ENCODE results near the gene TIPARP.
"Not testable (repeated sequence)": the region's sequence is repeated elsewhere in the genome, so short reads cannot be mapped to it uniquely, and the experiment has no call there.

Gene TIPARP

DNA sequence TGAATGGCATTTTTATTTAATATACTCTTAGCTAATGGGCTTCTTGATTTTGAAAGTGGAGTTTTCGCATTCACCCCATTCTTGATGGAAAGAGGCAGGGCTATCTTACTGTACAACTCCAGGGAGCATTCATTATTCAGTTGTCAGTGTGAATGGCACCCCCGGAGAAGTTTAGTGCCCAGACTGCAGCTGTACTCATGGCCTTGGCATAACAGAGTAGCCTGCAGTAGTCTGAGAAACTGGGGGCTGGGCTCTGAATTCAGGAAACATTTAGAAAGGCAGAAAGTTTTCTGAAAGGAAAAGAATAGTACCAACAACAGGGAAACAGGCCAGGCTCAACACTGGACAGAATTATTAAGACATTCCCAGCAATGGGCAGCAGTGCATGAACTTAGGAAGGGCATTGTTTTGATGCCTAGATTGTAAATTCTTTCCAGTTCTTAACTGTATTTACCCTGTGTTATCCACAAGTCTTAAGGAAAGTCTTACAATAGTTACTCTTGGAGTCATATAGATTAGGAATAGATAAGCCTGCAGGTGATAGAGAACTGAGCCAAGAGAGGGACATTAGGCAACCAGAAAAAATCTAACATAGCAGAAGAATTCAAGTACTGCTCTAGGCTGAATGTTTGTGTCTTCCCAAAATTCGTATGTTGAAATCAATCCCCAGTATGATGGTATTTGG, 44.4 kb downstream of the TIPARP start:
- DNase-seq: no peak

DNA sequence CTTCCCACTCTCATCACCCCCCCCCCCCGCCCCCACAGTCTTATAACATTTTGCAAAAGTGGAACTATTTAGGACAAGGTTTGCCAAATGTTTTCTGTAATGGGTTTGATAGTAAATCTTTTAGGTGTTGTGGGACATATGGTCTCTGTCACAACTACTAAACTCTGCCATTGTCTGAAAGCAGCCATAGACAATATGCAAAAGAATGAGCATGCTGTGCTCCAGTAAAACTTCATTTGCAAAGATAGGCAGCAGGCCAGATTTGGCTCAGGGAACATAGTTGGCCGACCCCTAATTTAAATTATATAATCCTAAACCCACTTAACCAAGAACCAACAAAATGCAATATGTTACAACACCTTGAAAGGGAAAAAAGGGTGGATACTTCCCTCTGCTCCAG, 46.4 kb downstream of the TIPARP start:
- DNase-seq: no peak

DNA sequence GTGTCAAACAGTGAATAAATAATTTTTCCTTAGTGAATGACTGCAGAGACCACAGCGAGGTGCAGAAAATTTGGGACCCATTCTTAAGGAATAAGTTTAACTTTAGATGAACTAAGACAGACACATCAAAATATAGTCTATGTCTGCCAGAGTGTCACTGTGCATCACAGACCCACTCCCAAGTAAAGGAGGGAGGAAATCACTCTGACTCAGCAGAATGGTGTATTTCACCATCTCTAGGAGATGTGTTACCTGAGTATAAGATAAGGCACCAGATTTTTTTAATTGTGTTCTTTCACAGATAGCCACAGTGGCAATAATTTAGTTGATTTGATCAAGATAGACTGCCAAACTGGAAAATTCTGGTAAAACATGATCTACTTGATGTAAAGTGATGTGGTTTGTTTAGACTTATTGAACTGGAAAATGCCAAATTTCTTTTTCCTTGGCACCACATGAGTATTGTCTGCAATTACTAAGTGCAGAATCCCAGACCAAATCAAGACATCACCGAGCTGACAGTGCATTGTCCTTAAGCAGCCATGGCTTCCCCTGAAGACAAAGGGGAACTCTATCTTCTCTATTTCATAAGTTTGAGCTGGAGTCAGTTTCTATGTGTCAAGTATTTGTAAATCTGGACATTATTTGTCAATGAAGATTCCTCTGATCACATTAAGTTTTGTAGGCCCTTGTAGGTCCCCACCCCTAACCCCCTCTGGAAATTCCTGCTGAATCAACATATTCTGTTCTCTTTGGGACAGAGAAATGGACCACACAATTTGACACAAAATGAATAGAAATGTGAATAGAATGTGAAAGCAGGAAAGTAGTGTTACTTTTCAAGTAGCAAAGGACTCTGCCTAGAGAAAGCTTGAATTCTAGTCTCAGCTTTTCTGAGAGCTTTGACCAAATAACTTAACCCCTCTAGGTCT, 47.6 kb downstream of the TIPARP start:
- peak; percentile 48 to 55 for DNase-seq

DNA sequence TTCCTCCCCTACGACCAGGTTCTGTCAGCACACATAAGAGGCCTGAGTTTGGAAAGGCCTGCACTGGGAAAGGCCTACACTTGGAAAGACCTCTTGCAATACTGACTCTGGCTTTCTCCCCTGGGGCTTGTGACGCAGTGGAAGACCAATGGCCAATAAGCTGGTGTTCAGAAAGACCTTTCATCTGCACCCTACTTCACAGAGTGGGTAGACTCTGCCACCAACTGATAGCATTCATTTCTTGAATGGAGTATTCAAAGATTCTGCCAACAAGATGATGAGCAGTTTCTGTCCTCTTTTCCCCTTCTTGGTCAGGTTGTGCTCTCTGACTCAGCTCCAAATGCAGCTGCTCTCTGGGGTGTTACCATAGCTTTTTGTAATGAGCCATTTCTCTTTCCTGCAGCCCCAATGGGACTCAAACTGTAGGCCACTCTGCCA, 48.8 kb downstream of the TIPARP start:
- no peak for DNase-seq

DNA sequence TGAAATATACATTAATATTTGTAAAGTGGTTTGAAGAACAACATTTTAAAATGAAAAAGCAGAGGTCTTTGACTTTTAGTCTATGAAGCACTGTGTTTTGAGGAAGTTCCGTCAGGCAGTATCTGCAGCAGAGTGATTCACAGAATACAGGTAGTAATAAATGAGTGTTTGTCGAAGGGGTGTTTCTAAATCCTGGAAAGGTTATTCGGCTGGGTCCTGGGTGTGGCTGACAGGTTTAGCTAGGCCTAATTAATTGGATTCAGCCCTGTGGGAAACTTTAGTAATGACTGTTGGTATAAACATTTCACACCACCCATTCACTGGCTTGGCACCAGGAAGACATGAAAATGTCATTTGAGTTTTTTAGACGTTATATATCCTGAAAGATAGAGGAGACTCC, 51.3 kb downstream of the TIPARP start:
- no peak for DNase-seq

DNA sequence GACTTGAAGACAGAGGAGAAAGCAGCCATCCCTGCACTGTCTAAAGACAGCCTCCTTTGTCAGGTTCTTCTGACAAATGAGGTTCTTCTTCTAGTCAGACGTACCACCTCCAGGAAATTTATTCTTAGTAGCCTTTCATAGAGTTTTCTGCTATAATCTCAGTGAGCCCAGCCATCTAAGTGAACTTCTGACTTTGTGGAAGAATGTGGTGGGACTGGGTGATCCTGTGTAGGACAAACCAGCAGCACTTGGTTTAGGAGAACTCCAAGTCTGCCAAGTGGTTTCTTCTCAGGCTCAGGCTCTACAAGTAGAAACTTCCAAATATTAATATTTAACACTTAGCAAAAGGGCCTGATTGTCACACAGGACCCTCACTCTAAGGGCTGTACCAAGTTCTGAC, 52.1 kb downstream of the TIPARP start:
- DNase-seq: no peak

DNA sequence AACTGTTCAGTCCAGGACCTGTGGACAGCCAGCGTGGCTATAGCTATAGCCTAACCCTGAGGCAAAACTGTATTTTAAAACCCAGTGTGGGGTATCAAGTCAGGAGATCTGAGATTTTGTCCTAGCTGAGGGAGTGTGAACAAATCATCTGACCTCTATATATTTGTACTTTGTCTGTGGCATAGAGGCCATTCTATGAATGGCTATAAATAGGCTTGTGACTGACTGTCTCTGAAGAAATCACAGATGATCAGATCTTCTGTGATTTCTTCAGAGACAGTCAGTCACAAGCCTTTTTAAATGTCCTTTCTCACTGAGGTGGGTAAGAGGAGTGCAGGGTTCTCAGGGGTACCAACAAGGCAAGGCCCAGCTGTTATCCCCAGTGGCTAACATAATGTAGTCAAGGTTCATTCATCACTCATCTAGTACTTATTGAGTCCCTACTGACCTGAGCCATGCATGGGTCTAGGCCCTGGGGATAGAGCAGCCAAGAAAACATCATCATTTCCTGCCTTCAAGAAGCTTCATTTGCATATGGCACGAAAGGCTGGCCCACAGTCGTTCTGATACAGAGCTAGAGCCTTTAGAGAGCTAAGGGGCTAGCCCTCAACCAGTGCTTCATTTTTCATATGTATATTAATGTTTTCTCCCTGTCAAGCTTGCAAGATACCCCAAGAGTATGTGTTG, 53.3 kb downstream of the TIPARP start:
- DNase-seq: no peak

DNA sequence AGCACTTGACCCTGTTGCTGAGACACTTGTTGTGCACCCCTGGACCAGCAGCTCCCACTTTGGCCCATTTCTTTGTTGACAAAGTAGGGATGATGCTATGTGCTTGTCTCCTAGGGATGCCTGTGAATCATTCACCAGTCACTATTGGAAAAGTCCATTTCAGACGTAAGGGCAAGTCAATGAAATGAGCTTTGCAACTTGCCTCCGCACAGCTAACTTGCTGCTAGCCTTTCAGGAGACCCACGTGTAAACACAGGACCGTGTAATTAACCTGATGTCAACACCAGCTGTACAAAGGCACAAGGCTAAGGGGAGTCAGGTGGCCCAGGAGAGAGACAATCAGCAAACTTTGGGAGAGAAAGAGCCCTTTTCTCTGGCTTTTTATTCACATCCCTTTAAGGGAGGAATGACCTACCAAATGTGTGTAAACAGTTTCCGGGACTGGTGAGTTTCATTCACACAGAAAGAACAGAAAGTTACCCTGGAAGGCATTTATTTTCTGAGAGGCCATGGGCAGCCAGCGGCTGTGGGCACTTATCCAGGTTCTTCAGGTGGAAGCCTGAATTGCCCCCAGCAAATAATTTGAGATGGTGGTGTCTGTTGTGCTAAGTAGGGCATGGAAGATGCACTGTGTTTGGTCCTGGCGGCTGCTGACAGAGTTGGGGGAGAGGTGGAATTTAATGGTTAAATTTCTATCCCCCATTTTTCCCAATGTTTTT, 54.0 kb downstream of the TIPARP start:
- no peak for DNase-seq

DNA sequence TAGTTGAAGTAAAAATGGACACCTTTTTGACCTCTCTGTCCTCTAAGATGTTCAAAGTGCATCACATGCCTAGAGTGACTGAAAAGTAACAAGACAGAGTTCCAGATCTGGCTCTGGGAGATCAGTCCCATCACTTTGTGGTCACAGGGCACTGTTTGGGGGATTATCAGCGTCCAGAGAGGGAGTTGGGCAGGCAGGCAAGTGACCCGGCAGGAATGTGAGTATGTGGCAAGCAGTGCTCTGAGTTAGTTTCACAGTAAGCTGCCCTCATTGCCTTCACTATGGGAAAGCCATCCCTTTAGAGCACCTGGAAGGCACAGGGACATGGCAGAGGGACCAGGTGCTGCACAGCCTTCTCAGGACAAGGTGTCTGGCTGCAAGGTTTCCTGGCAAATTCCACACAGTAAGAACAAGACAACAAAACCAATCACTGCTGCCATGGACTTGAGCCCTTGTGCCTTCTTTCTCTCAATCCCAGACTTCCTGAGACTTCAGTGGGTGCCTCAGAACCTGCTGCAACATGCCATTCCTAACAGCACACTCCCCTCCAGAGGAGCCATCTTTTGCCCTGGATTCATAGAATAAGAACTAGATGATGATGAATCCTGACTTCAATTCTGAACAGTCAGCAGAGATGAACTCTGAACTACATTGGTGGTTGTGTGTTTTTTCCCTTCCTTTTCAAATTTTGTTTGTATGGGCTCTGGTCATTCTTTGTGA, 55.2 kb downstream of the TIPARP start:
- no peak for DNase-seq

DNA sequence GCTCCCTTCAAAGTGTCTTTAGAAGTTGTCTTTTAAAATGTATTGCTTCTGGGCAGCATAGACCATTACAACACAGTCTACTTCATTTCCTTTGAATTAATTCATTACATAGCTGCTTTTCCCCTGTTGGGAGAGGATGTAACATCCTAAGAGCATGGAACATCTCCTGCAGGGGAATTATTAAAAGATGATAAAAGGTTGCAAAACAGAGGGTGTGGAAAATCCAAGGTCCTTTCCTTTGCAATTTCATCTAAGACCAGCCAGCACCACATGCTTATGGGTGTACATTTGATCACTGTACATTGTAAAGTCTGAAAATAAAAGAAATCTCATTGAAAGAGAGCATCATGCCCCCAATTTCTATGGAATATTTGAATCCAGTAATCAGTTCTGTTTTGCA, 57.4 kb downstream of the TIPARP start:
- peak in 1 of 2 donors; percentile 15 for DNase-seq

DNA sequence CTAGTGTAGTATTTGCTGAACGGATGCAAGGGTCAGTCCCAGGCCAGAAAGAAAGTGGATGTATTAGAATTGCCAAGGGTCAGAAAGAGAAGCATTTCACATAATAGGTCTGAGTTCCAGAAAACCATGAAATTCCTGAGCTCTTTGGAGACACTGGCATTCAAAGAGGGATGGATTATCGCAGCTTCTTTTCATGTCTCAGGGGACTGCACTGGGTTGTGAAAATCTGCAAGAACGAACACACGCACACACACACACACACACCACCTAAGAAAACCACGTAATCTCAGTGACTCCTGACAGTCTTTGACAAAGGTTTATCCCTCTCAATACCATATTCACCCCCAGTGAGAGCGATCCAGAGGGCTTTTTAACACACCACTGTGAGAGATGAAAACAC, 57.9 kb downstream of the TIPARP start:
- DNase-seq: no peak

DNA sequence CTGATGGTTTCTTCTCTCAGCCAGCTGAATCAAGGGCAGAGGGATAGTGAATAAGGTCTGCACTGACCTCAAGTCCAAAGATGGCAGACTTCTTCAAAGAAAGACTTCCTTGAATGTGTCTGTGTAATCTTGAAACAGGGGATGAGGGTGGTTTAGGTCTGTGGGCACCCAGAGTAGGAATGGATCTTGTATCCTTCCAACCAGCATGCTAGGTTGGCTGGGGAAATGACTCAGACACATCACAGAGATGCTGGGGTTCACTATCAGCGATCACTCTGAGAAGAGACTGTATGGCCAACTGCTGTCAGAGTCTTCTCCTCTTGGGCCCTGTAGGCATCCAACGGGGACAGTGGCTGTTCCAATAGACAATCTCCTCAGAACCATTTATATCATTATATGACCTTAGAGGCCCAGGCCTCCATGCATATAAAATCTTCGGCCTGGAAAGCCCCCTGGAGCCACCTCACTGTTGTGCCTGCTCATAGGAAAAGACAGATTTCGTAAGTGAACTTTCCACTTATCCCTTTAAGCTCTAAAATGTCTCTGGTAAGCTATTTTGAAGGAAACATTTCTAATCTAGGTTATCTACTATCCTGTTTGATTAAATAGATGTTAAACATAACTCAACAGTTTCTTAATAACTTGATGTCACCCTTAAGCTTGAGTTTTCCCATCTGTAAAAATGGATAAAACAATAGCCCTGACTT, 58.5 kb downstream of the TIPARP start:
- DNase-seq: peak in 1 of 2 donors; percentile 13

DNA sequence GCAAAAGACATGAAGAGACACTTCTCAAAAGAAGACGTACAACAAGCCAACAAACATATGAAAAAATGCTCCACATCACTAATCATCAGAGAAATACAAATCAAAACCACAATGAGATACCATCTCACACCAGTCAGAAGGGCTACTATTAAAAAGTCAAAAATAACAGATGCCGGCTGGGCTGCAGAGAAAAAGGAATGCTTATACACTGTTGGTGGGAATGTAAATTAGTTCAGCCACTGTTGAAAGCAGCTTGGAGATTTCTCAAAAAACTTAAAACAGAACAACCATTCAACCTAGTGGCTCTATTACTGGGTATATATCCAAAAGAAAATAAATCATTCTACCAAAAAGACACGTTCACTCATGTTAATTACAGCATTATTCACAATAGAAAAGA, 60.3 kb downstream of the TIPARP start:
- DNase-seq: not testable (repeated sequence)

DNA sequence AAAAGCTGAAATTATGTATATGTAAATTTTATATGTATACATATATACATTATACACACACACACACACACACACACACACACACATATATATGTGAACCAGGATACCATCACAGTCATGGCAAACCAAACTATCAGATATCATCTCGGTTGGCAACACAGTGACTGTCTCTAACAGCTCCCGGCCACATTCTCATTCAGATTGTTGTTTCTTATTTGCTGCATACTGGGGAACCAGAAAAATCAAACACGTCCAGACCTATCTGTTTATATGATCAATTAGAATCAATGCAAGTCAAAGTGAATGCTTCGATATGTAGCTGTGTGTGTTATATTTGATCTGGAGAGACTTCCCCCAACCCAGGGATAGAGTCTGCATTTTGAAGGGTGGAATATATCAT, 61.1 kb downstream of the TIPARP start:
- DNase-seq: no peak

DNA sequence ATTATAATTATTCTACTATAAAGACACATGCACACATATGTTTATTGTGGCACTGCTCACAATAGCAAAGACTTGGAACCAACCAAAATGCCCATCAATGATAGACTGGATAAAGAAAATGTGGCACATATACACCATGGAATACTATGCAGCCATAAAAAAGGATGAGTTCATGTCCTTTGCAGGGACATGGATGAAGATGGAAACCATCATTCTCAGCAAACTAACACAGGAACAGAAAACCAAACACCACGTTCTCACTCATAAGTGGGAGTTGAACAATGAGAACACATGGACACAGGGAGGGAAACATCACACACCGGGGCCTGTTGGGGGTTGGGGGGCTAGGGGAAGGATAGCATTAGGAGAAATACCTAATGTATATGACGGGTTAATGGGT, 62.7 kb downstream of the TIPARP start:
- DNase-seq: not testable (repeated sequence)

DNA sequence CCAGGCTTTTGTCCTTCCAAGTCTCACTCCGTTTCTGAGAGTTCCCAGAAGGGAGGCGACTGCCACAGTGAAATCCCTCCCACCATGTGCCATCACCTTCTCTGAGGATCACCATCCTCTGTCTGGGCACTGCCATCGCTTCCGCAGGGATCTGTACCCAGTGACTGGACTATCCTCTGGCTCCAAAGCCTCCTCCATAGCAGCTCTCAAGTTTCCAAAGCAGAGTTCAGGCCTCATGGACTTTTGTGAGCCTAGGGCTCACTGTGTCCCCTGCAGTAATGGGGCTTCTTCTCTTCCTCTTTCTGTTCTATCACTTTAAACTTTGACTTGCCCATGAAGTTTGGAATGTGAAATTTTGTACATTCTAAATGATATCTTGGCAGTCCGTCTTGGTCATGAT, 63.9 kb downstream of the TIPARP start:
- DNase-seq: no peak

DNA sequence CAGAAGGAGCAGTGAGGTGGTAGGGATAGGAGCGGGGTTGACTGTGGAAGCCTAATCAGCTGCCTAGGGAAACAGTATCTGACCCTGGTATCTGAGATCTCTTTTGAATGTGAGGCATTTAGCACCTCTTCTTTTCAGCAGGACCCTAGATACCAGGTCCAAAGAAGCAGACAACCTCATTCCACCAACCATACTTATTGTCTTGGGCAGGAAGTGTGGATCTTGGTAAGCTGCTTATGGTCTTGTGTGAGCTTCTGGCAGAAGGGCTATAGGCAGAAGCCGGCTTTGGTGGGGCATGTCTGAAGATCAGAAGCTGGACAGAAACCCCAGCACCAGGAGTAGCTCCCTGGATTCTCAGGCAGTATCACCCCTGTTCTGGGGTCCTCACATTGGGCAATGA, 65.6 kb downstream of the TIPARP start:
- DNase-seq: no peak

DNA sequence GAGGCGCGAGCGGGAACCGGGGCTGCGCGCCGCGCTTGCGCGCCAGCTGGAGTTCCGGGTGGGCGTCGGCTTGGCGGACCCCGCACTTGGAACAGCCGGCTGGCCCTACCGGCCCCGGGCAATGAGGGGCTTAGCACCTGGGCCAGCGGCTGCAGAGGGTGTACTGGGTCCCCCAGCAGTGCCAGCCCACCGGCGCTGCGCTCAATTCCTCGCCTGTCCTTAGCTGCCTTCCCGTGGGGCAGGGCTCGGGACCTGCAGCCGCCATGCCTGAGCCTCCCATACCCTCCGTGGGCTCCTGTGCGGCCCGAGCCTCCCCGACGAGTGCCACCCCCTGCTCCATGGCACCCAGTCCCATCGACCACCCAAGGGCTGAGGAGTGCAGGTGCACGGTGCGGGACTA, 66.2 kb downstream of the TIPARP start:
- DNase-seq: not testable (repeated sequence)

DNA sequence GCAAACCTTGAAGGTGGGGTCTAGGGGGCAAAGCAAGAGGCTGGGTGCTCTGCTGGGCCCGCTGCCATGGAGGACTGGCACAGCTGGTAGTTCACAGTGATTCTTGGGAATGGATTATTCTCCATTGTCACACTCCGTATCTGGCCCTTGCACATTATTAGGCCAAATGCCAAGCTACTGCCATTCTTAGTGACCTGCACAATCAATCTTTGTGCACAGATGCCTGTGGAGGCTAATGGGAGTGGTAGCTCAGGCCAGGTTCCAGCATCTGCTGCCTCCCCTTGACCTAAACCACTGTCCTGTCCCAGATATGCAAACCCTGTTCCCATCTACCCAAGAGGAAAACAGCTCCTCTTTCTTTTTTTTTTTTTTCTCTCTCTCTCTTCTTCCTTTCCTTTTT, 67.5 kb downstream of the TIPARP start:
- DNase-seq: no peak

DNA sequence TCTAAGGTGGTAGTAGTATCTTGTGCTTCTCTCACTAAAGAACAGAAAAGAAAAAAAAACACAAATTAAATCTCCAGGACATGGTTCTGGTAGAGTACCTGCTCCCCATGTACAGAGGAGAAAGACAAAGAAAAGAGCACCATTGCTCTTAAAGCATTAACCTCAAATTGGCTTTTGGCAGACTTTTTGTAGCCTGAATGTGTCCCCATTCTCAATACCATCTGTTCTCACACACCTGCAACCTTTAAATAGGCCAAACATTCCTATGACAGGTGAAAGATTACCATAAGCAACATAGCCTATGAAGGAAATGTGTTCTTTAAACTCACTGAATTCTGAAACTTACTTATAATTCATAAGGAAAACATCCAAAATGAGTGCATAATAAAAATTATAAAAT, 68.0 kb downstream of the TIPARP start:
- no peak for DNase-seq

DNA sequence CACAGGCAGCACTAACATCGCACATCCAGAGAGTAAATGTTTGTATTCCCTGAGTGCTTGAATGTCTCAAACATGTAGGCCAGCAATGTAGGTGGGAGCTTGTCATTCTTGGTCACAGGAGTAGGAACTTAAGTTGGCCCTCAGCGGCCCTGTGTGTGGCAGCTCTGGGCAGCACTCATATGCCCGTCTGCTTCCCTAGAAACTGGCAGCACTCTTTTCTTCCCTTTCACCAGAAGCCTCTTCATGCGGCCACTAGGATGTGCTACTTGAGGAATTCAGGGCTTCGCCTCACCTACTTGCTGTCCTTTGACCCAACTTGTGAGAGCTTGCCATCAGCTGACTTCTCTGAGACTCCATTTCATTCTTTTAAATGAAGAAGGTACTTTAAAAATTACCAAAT, 69.5 kb downstream of the TIPARP start:
- DNase-seq: no peak

DNA sequence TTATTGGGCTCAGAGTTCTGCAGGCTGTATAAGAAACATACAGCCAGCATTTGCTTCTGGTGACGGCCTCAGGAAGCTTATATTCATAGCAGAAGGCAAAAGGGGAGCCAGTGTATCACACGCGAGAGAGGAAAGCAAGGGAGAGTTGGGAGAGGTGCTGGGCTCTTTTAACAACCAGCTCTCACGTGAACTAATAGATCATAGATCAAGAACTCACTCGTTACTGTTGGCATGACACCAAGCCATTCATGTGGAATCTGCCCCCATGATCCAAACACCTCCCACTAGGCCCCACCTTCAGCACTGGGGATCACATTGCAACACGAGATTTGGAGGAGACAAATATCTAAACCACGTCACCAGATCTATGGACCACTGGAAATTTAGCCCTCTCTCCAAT, 70.2 kb downstream of the TIPARP start:
- no peak for DNase-seq
